RWPE2 (cell line): Measurements from ENCODE around the gene DLX6.

Source experiments
- ATAC-seq: fragments of 200-7000 bp; cut with Tn5 transposase; 3 replicates; pipeline ENCODE4 v1.9.1; 2021; ENCODE audit warnings: low read depth
- DNase-seq: peaks from one replicate; pipeline ENCODE4 v3.0.0-alpha.2; 2020; ENCODE audit warnings: low spot score
- H3K27ac ChIP-seq: fragments of 450-650 bp; 2 replicates; pipeline ENCODE4 v1.5.1; 2017; ENCODE audit warnings: mild to moderate bottlenecking; ENCODE audit not compliant: poor library complexity, severe bottlenecking
- H3K27me3 ChIP-seq: fragments of 250-450 bp; sonication (Bioruptor Pico); 2 replicates; pipeline ENCODE4 v1.5.1; 2021; ENCODE audit warnings: mild to moderate bottlenecking, moderate library complexity; ENCODE audit not compliant: insufficient read depth, poor library complexity, severe bottlenecking
- H3K36me3 ChIP-seq: fragments of 250-450 bp; sonication (Bioruptor Pico); 2 replicates; pipeline ENCODE4 v1.5.1; 2020; ENCODE audit warnings: low read depth, mild to moderate bottlenecking, moderate library complexity
- H3K4me1 ChIP-seq: fragments of 250-450 bp; sonication (Bioruptor Pico); 2 replicates; pipeline ENCODE4 v1.5.1; 2021; ENCODE audit warnings: mild to moderate bottlenecking, moderate library complexity; ENCODE audit not compliant: insufficient read depth, poor library complexity, severe bottlenecking
- H3K4me3 ChIP-seq: fragments of 250-450 bp; sonication (Bioruptor Pico); 2 replicates; pipeline ENCODE4 v1.5.1; 2021; ENCODE audit warnings: mild to moderate bottlenecking, moderate library complexity; ENCODE audit not compliant: severe bottlenecking
- H3K9me3 ChIP-seq: fragments of 250-450 bp; sonication (Bioruptor Pico); 2 replicates; pipeline ENCODE4 v1.5.1; 2021; ENCODE audit warnings: mild to moderate bottlenecking, moderate library complexity; ENCODE audit not compliant: severe bottlenecking
- CTCF ChIP-seq: fragments of 450-650 bp; IDR thresholded peaks from one replicate; pipeline ENCODE4 v1.5.1; 2017; ENCODE audit warnings: mild to moderate bottlenecking, moderate library complexity; ENCODE audit not compliant: poor library complexity, severe bottlenecking

Gene DLX6

GRCh38 chr7:97022491-97023306 lies 17.3 kb downstream of the DLX6 start:
- Histone ChIP-seq H3K27me3 (peaks cover 92% of the 10 kb centered on the region), H3K4me1 (no peaks in the 10 kb centered on the region), H3K36me3 (no peaks in the 10 kb centered on the region), H3K27ac (no peak overlapping the region), H3K9me3 (no peaks in the 10 kb centered on the region), H3K4me3 (no peak overlapping the region)
- no peak for DNase-seq
- no peak for ATAC-seq
- no peak for TF ChIP-seq CTCF

GRCh38 chr7:97024209-97025129 lies 19.1 kb downstream of the DLX6 start, which contains the start of gene DLX5:
Gene DLX5 (minus strand): TSS chr7:97024831. CDS start chr7:97024623, 208 bp downstream.
- Histone ChIP-seq H3K36me3 (no peaks in the 10 kb centered on the region), H3K9me3 (no peaks in the 10 kb centered on the region), H3K4me1 (no peaks in the 10 kb centered on the region), H3K27ac (no peak within 1 kb of the TSS), H3K4me3 (peak within 1 kb of the TSS; percentile 11), H3K27me3 (peaks cover 86% of the 10 kb centered on the region)
- no peak for TF ChIP-seq CTCF
- no peak for DNase-seq
- ATAC-seq = peak; percentile 62

GRCh38 chr7:97025130-97025499 lies 19.8 kb downstream of the DLX6 start:
- H3K4me1 ChIP-seq = no peaks in the 10 kb centered on the region
- H3K9me3 ChIP-seq = no peaks in the 10 kb centered on the region
- TF ChIP-seq CTCF = no peak
- peaks cover 86% of the 10 kb centered on the region for H3K27me3 ChIP-seq
- DNase-seq (no peak), ATAC-seq (no peak)
- H3K27ac ChIP-seq = no peak overlapping the region
- H3K4me3 ChIP-seq = no peak overlapping the region
- H3K36me3 ChIP-seq = no peaks in the 10 kb centered on the region

- Histone ChIP-seq H3K4me1 (no peaks in the 10 kb centered on the region), H3K9me3 (no peaks in the 10 kb centered on the region), H3K36me3 (no peaks in the 10 kb centered on the region), H3K27me3 (peaks cover 87% of the 10 kb centered on the region), H3K4me3 (no peak overlapping the region), H3K27ac (no peak overlapping the region)
- no peak for TF ChIP-seq CTCF
- ATAC-seq (no peak), DNase-seq (no peak)
Measured at GRCh38 chr7:97025983-97026714, 20.8 kb downstream of the DLX6 start.
